ENCODE results near the gene SMIM43. TPM values are rescaled to one million over a fixed set of nuclear protein-coding genes. Genes with fewer than 3 reads are reported as not detected.

The SMIM43 gene
- total RNA-seq, 1 experiment from 2014 or later = 0.26 TPM

- DNase-seq (ENCODE audit: low read depth in 1 of 2, low spot score in 2 of 2) = no peak
- Histone ChIP-seq H3K27ac (peak overlapping the region; percentile 65), H3K9me3 (replicated peaks) (no peaks in the 10 kb centered on the region), H3K36me3 (no peaks in the 10 kb centered on the region), H3K4me1 (replicated peaks) (peaks cover 71% of the 10 kb centered on the region), H3K4me3 (no peak overlapping the region), H3K27me3 (replicated peaks) (no peaks in the 10 kb centered on the region)
These were observed 26.0 kb upstream of the SMIM43 start for GRCh38 chr4:121790976-121791375.

- peaks cover 71% of the 10 kb centered on the region for H3K4me1 ChIP-seq (replicated peaks)
These were observed 25.2 kb upstream of the SMIM43 start for GRCh38 chr4:121789960-121790829.

GRCh38 chr4:121789455-121789854 lies 24.5 kb upstream of the SMIM43 start:
- Histone ChIP-seq H3K27me3 (replicated peaks) (no peaks in the 10 kb centered on the region), H3K27ac (peak overlapping the region; percentile 65), H3K36me3 (no peaks in the 10 kb centered on the region), H3K4me3 (no peak overlapping the region), H3K9me3 (replicated peaks) (no peaks in the 10 kb centered on the region; the same call in 1 of the 2 replicates), H3K4me1 (replicated peaks) (peaks cover 71% of the 10 kb centered on the region)
- DNase-seq (ENCODE audit: low read depth in 1 of 2, low spot score in 2 of 2) = no peak

More at GRCh38 chr4:121789960-121790829, 25.2 kb upstream of the SMIM43 start:
- H3K27ac ChIP-seq = peak overlapping the region; percentile 65
- H3K4me3 ChIP-seq = no peak overlapping the region
- no peaks in the 10 kb centered on the region for H3K27me3 ChIP-seq (replicated peaks)
- H3K9me3 ChIP-seq (replicated peaks) = no peaks in the 10 kb centered on the region
- DNase-seq (ENCODE audit: low read depth in 1 of 2, low spot score in 2 of 2) = peak in 1 of 2 experiments; percentile 60
- H3K36me3 ChIP-seq = no peaks in the 10 kb centered on the region

GRCh38 chr4:121788896-121789295 lies 23.9 kb upstream of the SMIM43 start:
- peaks cover 74% of the 10 kb centered on the region for H3K4me1 ChIP-seq (replicated peaks)

GRCh38 chr4:121786221-121786620 lies 21.3 kb upstream of the SMIM43 start:
- H3K9me3 ChIP-seq (replicated peaks) = peaks cover 4% of the 10 kb centered on the region; the same call in 1 of the 2 replicates
- H3K4me3 ChIP-seq = no peak overlapping the region
- H3K36me3 ChIP-seq = 0 out of 2 replicates have a peak, but pooled peaks cover 3% of the 10 kb centered on the region
- no peaks in the 10 kb centered on the region for H3K27me3 ChIP-seq (replicated peaks)
- H3K4me1 ChIP-seq (replicated peaks) = peaks cover 67% of the 10 kb centered on the region
- H3K27ac ChIP-seq = peak overlapping the region; percentile 99
- DNase-seq (ENCODE audit: low read depth in 1 of 2, low spot score in 2 of 2) = no peak

More at GRCh38 chr4:121788896-121789295, 23.9 kb upstream of the SMIM43 start:
- Histone ChIP-seq H3K4me3 (no peak overlapping the region), H3K9me3 (replicated peaks) (peaks cover under 1% of the 10 kb centered on the region; the same call in 1 of the 2 replicates), H3K27ac (peak overlapping the region; percentile 65), H3K27me3 (replicated peaks) (no peaks in the 10 kb centered on the region), H3K36me3 (0 out of 2 replicates have a peak, but pooled peaks cover under 1% of the 10 kb centered on the region)
- DNase-seq (ENCODE audit: low read depth in 1 of 2, low spot score in 2 of 2) = no peak

- Histone ChIP-seq H3K4me1 (replicated peaks) (peaks cover 60% of the 10 kb centered on the region), H3K4me3 (no peak overlapping the region), H3K27me3 (replicated peaks) (no peaks in the 10 kb centered on the region), H3K36me3 (0 out of 2 replicates have a peak, but pooled peaks cover 3% of the 10 kb centered on the region), H3K27ac (peak overlapping the region; percentile 99), H3K9me3 (replicated peaks) (peaks cover 4% of the 10 kb centered on the region; the same call in 1 of the 2 replicates)
- peak in 1 of 2 experiments; percentile 60 for DNase-seq (ENCODE audit: low read depth in 1 of 2, low spot score in 2 of 2)
These were observed 20.5 kb upstream of the SMIM43 start for GRCh38 chr4:121785479-121785878.

- H3K4me1 ChIP-seq (replicated peaks) = peaks cover 55% of the 10 kb centered on the region
These were observed 20.0 kb upstream of the SMIM43 start for GRCh38 chr4:121784975-121785374.

GRCh38 chr4:121784401-121784800 lies 19.4 kb upstream of the SMIM43 start:
- H3K4me3 ChIP-seq = no peak overlapping the region
- H3K4me1 ChIP-seq (replicated peaks) = peaks cover 53% of the 10 kb centered on the region
- DNase-seq (ENCODE audit: low read depth in 1 of 2, low spot score in 2 of 2) = peak in 1 of 2 experiments; percentile 66

More at GRCh38 chr4:121784975-121785374, 20.0 kb upstream of the SMIM43 start:
- peak overlapping the region; percentile 99 for H3K27ac ChIP-seq
- H3K27me3 ChIP-seq (replicated peaks) = no peaks in the 10 kb centered on the region
- H3K4me3 ChIP-seq = no peak overlapping the region
- peaks cover 4% of the 10 kb centered on the region; the same call in 1 of the 2 replicates for H3K9me3 ChIP-seq (replicated peaks)
- peak; percentile 88 to 91 for DNase-seq (ENCODE audit: low read depth in 1 of 2, low spot score in 2 of 2)
- 0 out of 2 replicates have a peak, but pooled peaks cover 3% of the 10 kb centered on the region for H3K36me3 ChIP-seq

GRCh38 chr4:121783210-121783609 lies 18.2 kb upstream of the SMIM43 start:
- peaks cover 4% of the 10 kb centered on the region; the same call in 1 of the 2 replicates for H3K9me3 ChIP-seq (replicated peaks)
- H3K27me3 ChIP-seq (replicated peaks) = no peaks in the 10 kb centered on the region
- no peak overlapping the region for H3K4me3 ChIP-seq
- no peak for DNase-seq (ENCODE audit: low read depth in 1 of 2, low spot score in 2 of 2)
- 0 out of 2 replicates have a peak, but pooled peaks cover 3% of the 10 kb centered on the region for H3K36me3 ChIP-seq
- peaks cover 46% of the 10 kb centered on the region for H3K4me1 ChIP-seq (replicated peaks)
- no peak overlapping the region for H3K27ac ChIP-seq

More at GRCh38 chr4:121784401-121784800, 19.4 kb upstream of the SMIM43 start:
- 0 out of 2 replicates have a peak, but pooled peaks cover 3% of the 10 kb centered on the region for H3K36me3 ChIP-seq
- H3K9me3 ChIP-seq (replicated peaks) = peaks cover 4% of the 10 kb centered on the region; the same call in 1 of the 2 replicates
- H3K27me3 ChIP-seq (replicated peaks) = no peaks in the 10 kb centered on the region
- peak overlapping the region; percentile 99 for H3K27ac ChIP-seq

- DNase-seq (ENCODE audit: low read depth in 1 of 2, low spot score in 2 of 2) = peak in 1 of 2 experiments; percentile 32
- H3K4me3 ChIP-seq = no peak overlapping the region
- H3K36me3 ChIP-seq = 0 out of 2 replicates have a peak, but pooled peaks cover 3% of the 10 kb centered on the region
- H3K27ac ChIP-seq = no peak overlapping the region
- peaks cover 15% of the 10 kb centered on the region for H3K4me1 ChIP-seq (replicated peaks)
- peaks cover 4% of the 10 kb centered on the region; the same call in 1 of the 2 replicates for H3K9me3 ChIP-seq (replicated peaks)
- H3K27me3 ChIP-seq (replicated peaks) = no peaks in the 10 kb centered on the region
These were observed 14.1 kb upstream of the SMIM43 start for GRCh38 chr4:121778991-121779628.

GRCh38 chr4:121777625-121778024 lies 12.7 kb upstream of the SMIM43 start:
- Histone ChIP-seq H3K27me3 (replicated peaks) (no peaks in the 10 kb centered on the region), H3K27ac (no peak overlapping the region), H3K4me1 (replicated peaks) (peaks cover 9% of the 10 kb centered on the region), H3K36me3 (no peaks in the 10 kb centered on the region), H3K9me3 (replicated peaks) (no peaks in the 10 kb centered on the region), H3K4me3 (no peak overlapping the region)
- DNase-seq (ENCODE audit: low read depth in 1 of 2, low spot score in 2 of 2) = no peak

GRCh38 chr4:121776610-121777401 lies 11.8 kb upstream of the SMIM43 start:
- DNase-seq (ENCODE audit: low read depth in 1 of 2, low spot score in 2 of 2) = no peak

GRCh38 chr4:121773883-121774282 lies 8.9 kb upstream of the SMIM43 start:
- Histone ChIP-seq H3K36me3 (no peaks in the 10 kb centered on the region), H3K4me1 (replicated peaks) (no peaks in the 10 kb centered on the region; the same call in 1 of the 2 replicates), H3K9me3 (replicated peaks) (no peaks in the 10 kb centered on the region), H3K4me3 (no peak overlapping the region), H3K27ac (no peak overlapping the region), H3K27me3 (replicated peaks) (no peaks in the 10 kb centered on the region)
- DNase-seq (ENCODE audit: low read depth in 1 of 2, low spot score in 2 of 2) = no peak

More at GRCh38 chr4:121776610-121777401, 11.8 kb upstream of the SMIM43 start:
- H3K9me3 ChIP-seq (replicated peaks) = no peaks in the 10 kb centered on the region
- H3K27me3 ChIP-seq (replicated peaks) = no peaks in the 10 kb centered on the region
- H3K4me3 ChIP-seq = no peak overlapping the region
- H3K27ac ChIP-seq = no peak overlapping the region
- H3K36me3 ChIP-seq = no peaks in the 10 kb centered on the region
- H3K4me1 ChIP-seq (replicated peaks) = peaks cover 9% of the 10 kb centered on the region
